Stimulated activated CD8-positive, alpha-beta memory T cell treated with anti-CD3 and anti-CD28 coated beads, Interleukin-4, amount 100 ng/mL, for 24 hours (primary cell): ENCODE results near the gene KERA.
"Not testable (repeated sequence)": the region's sequence is repeated elsewhere in the genome, so short reads cannot be mapped to it uniquely, and the experiment has no call there.

Experiments
- DNase-seq: peaks from one replicate; pipeline ENCODE4 v3.0.0-alpha.2; 2020; ENCODE audit warnings: low read depth

The KERA gene, protein sequence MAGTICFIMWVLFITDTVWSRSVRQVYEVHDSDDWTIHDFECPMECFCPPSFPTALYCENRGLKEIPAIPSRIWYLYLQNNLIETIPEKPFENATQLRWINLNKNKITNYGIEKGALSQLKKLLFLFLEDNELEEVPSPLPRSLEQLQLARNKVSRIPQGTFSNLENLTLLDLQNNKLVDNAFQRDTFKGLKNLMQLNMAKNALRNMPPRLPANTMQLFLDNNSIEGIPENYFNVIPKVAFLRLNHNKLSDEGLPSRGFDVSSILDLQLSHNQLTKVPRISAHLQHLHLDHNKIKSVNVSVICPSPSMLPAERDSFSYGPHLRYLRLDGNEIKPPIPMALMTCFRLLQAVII

DNA sequence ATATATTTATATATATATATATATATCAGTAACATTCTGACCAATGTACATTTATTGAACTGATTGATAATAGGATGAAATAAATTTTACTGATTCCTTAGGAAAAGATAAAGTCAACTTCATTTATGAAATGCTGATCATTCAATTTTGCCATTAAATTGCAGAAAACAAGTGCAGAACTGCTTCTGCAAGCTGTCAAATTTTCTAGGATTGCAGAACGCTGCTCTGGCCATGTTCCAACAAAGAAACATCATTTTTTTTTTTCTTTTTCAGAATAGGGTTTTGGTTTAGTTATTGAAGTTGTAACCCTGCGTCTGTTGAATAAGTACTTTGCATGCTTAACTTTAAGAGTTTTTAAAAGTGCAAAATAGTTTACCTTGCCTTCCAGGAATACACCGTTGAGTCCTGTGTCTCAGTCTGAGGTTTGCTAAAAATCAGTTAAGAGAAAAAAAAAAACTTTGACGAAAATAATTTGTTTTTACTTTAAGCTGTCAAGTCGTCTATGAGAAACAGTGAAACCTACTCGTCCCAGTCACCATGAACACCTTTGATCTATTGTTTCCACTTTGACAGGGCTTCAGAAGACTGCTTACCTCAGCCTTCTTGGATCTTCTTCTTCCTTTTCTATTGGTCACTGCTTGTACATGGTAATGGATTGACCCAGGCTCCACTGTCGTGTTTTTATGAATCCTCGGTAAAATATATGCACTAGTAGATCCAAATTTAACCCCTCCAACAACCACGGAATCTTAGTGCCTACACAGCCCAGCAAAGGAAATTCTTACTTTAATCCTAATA is at the start of gene KERA:
KERA (minus strand) TSS at position 657 of the 798 bp plus-strand sequence. CDS start 1,743 bp downstream, outside the sequence.
- no peak for DNase-seq

DNA sequence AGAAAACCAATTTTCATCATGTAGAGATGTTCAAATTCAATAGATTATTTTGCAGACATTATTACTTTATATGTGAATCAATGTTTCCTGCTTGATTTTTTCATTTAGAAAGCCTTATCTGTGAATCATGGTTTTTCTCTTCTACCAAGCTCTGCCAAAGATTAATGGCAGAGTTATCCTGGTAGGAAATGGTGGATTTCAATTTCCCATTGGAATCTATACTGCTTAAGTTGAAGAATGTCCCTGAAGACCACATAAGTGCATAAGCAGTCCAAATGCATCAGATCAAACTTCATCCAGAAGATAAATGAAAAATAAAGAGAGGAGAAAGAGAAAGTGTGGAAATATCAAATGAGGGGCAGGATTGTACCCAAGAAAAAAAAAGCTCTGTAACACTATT is 48.5 kb upstream of the KERA start:
- DNase-seq = no peak

DNA sequence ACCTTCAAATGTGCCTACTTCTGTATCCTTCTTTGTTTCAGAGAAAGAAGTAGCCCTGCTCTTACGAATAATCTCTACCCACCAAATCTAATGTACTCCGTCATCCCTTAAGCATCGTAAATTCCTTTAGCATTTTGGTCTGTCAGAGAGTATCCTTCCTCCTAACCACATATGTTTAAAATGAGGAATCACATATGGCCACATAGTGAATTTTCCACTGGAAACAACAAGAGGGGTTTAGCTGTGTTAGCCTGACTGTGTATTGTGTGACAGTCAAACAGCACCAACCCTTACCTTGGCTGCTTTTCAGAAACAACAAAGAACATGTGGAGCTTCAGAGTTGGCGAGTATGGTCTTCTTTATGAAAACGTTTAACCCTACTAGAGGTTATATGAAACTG is 48.0 kb upstream of the KERA start:
- DNase-seq = no peak

DNA sequence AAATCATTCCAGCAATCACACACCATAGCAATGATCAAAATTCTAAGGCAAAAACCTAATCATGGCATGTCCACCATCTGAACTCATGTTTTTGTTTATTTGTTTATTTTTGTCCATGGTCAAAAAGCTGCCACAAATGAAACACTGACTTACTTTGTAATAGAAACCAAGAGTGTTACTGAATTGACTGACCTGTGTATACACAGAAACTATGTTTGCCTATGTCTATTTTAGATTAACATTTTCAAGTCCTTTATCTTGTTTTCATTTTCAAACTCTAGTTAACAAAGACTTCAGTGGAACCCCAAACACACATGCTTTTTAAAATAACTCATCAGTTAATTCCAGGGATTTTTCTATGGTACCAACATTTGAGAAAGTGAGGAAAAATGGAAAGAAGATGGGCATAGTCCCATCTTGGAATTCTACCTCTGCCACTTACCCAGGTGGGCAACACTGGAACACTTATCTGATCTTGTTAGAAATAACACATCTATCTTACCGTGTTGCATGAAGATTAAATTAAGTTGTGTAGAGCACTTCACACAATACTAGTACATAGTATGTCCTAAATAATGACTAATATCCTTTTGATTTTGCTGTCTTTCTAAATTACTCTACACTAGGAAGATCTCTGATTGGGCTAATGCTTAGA is 47.1 kb upstream of the KERA start:
- DNase-seq = no peak

DNA sequence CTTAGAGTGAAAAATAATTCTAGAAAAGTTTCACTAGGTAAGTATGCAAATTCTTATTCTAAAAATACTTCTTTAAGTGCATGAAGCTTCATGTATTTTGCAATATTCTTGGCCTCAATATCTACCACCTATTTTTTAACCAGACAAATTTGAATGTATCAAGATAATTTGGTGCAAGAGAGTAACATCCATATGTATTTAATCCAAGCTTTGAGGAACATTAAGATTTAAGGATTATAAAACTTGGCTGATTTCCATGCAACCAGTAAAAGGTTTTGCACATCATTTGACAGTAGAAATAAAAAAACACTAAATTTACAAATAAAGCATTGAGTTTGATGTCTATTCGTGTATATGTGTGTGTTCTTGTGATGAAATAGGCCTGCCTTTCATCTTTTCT is 45.8 kb upstream of the KERA start:
- no peak for DNase-seq

DNA sequence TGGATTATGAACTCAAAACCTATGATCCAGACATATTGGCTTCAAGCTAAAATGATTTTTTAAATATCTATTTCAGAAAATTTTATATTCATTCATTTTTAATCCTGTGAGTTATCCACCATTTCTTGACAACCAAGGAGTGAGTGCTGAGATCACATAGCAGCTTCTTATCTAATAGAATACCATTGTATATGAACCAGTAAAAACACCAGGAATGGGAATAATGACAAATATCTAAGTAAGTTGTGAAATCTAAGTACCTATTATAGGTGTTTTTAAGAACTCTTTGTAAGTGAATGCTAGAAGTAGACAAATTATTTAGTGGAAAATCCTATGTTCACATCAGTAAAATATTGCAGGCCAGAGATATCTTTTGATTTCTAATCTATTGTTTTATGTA is 45.3 kb upstream of the KERA start:
- DNase-seq = no peak

DNA sequence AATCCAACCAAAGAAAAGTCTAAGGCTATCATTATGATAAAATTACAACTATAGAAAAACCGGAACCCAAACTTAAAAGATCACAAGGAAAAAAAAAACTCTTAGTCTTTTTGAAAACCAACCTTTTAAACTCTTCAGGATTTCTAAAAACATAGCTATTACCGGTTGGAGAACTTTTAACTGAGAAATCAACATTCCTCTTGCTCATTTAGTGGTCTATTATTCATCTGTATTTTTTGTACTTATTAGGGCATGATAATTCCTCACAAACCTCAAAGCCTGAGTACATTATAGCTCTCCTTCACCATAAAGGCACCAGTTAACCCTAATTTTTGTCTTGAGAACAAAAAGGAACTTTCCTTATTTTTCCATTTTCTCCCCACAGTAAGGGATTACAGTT is 43.1 kb upstream of the KERA start:
- DNase-seq = no peak

DNA sequence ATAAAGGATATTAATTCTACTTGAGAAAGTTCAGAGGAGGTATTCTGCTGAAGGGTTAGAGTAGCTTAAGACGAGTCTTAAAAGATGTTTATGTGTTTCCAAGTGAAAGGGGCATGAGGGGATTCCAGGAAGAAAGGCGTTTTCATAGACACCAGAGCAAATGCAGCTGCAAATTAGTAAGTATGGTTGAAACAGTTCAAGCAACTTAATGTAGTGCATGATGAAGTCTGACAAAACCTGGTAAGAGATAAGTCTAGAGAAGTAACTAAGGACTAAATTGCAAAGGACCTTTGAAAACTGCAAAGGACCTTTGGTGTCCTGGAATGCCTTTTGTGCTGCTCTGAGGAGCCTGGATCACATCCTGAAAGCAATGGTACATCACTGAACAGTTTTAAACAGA is 42.0 kb upstream of the KERA start:
- no peak for DNase-seq

DNA sequence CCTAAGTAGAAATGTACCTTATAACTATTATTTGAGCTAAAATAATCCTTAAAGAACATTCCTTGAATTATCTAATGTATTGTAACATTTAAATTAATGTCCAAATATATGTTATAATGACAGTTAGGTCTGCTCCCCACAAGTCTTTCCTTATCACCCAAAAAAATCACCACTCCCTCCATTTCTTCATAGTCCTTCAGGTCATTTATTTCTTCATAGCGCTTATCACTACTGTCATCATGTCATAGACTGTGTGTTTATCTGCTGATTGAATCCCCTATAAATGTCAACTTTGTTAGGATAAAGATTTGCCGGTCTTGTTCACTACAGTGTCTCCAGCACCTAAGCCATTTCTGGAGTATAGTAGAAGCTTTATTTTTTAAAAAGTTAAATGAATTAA is 41.5 kb upstream of the KERA start:
- no peak for DNase-seq

DNA sequence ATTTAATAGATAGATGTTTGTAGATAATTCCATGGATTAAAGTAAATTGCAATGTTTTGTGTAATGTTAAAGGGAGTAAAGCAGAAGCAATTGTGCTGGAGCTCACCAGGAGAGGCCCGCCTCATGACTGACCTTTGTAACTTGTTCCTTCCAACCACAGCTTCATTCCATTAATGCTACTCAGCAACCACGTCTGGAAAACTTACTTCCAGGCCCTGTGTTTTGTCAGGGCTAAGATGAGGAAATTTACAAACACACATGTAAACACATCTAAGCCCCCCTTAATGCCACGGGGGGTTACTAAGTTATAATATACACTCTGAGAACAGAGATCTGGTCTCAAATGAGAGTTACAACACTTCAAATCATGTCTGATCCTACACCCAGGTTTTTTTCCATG is 41.1 kb upstream of the KERA start:
- DNase-seq = no peak

DNA sequence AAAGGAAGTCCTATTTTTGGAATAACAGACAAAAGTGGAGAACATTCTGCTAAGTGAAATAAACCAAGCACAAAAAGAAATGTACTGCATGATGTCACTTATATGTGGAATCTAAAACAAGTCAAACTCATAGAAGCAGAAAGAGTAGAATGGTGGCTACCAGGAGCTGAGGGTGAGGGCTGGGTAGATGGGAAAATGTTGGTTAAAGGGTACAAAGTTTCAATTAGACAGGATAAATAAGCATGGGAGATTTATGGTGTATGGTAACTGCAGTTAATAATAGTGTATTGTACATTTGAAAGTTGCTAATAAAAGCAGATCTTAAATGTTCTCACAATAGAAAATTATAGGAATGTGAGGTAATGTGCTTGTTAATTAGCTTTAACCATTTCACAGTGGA is 40.6 kb upstream of the KERA start:
- no peak for DNase-seq

DNA sequence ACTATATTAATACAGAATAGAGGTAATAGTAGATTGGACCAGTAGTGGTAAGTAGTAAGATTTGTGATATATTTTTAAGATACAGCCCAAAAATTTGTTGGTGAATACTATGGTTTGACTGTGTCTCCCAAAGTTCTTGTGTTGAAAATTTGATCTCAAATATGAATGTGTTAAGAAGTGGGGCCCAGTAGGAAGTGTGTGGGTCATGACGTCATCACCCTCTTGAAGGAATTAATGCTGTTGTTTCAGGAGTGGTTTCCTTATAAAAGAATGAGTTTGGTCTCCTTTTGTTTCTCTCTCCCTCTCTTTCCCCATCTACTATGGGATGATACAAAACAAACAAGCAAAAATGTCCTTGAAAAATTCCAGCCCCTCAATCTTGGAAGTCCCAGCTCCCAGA is 37.1 kb upstream of the KERA start:
- DNase-seq = no peak

DNA sequence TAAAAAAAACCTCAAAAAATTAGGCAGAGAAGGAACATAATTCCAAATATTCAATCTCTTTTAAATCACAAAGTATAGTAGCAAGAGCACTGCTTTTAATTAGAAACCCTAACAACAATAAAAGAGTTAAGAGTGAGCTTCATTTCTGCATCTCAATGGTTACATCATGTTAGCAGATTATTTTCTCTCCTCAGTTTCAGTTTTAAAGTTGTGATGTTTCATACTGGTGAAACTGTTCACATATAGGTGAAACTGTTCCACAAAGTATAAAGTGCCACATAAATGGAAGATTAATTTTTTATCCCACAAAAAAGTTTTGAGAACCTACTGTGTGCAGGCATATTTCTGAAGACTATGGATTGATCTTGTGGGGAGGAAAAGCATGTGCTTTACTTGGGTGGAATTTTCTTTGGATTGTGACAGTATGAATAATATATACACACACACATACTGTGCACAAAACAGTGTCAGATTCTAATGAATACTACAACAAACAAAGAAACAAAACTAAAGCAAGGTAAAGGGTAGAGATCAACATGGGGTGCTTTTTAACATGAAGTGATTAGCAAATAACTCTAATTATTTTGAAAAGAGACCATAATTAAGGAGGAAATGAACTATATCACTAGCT is 36.3 kb upstream of the KERA start:
- DNase-seq = no peak

DNA sequence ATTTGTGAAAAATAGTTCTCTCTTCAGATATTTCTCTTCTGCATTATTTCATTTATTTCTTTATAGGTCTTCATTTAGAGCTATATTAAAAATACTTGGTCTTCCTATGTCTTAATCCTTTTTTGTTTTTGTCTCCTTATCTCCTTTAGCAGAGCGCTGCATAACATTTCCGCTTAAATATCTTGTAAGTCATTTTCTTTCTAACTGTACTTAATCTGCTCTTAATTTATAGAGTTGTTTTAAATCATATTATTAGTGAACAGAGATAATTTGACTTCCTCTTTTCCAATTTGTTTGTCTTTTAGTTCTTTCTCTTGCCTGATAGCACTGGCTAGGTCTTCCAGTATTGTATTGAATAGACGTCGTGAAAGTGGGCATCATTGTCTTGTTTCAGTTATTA is 35.5 kb upstream of the KERA start:
- no peak for DNase-seq

DNA sequence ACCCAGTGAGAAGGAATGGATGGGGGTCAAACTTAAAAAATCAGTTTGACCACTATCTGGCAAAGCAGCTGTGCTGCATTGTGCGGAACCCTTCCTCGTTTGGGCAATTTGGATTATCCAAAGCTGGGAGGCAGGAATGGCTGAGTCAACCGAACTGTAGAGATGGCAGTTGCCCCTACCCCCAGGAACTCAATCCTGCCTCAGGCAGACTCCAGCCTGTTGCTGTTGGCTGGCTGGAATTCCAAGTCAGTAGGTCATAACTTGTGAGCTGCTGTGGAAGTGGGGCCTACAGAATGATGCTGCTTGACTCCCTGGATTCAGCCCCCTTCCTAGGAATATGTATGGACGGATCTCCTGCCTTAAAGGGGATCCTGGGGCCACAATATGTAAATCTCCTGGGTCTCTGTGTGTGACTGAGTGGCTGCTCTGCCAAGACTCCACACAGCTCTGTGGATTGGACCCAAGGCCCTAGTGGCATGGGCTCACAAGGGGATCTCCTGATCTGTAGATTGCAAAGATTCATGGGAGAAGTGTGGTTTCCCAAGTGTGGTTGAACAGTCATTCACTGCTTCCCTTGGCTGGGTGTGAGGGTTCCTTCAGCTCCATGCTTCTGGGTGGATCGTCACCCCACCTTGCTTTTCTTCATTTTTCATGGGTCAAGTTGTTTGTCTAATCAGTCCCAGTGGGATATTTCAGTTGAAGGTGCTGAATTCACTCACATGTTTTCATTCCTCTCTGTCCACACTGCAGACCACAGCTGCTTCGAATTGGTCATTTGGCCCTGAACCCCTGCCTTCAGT is 34.3 kb upstream of the KERA start:
- no peak for DNase-seq

DNA sequence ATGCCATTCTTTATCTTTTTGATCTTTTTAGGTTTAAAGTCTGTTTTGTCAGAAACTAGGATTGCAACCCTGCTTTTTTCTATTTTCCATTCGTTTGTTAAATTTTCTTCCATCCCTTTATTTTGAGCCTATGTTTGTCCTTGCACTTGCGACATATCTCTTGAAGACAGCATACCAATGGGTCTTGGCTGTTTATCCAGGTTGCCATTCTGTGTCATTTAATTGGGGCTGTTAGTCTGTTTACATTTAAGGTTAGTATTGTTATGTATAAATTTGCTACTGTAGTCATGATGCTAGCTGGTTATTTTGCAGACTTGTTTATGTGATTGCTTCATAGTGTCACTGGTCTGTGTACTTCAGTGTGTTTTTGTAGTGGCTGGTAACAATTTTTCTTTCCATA is 32.1 kb upstream of the KERA start:
- DNase-seq = not testable (repeated sequence)

DNA sequence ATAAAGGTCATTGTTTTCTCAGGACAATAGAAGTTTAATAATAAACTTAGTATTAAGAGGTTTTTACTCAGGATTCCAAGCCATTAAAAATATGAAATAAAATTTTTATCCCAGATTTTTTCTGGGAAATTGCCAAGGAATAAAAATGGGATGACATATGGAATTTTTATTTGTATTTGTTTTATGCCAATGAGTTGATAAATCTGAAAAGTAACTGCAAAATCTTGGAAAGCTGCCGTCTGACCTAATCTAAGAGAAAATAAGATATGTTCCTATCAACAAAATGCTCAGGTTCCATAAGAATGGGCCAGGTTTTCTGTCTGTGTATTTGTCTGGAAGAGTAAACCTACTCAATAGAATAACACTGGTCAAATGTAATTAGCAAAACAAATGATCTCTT is 22.2 kb upstream of the KERA start:
- DNase-seq = no peak

DNA sequence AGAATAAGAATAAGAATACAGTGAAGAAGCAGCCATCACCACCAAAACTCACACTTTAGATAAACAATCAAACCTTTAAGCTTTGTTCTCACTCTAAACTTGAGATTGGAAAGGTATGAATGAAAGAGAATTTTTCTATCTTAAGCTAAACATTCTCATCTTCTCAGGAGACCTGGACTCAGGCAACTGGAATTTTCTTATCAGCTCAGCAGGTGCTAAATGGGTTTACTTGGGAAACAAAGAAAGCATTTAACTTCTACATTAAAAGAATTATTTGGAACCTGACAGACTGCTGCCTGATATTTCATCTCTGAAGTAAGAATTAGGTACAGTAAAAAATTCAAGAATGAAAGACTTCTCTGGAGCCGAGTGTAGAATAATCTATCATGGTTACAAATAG is 20.7 kb upstream of the KERA start:
- DNase-seq = no peak

DNA sequence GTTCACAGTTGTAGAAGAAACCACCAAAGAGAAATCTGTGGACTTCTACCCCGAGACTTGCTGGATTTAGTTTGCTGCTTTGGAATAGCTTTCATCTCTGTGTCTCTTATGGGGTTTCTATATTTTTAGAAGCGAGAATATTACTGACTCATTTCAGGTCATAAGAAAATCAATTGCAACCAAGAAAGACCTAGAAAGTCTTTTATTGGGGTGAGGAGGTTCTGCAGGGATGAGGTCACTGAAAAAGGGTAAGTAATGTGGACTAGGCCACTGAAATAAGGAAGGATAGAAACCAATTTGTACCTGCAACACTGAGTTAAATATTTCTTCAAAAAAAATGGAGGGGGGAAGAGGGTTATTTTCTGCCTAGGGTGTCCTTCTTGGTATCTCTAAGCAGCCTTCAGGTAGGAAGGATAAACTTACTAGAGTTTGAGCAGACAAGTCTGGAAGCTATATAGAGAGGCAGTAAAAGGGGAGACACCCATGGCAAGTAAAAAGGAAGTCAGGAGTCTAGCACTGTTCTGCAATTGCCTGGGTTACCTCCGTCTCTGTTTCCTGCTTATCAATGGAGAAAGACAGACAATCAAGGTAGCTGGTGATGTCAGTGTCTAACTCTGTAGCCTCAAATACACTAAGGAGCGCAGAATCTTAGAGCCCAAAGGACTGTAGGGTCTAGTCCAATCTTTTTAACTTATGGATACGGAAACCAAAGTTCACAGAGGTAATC is 19.6 kb upstream of the KERA start:
- DNase-seq = no peak

DNA sequence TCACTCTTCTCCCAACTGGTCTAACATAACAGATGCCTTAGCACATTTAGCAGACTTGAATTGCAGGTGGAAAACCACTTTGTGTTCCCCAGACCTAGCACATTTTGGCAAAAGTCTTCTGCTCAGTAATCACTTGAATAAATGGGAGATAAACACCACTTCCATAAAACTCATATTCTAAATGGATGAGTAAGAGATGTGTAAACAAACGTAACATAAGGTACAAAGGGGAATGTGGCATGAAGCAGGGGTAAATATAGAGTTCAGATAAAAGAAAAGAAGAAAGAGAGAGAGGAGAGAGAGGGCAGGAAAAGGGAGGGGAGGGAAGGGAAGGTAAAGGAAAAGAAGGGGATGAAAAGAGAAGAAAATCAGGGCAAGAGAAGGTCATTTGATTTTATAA is 17.0 kb upstream of the KERA start:
- no peak for DNase-seq

DNA sequence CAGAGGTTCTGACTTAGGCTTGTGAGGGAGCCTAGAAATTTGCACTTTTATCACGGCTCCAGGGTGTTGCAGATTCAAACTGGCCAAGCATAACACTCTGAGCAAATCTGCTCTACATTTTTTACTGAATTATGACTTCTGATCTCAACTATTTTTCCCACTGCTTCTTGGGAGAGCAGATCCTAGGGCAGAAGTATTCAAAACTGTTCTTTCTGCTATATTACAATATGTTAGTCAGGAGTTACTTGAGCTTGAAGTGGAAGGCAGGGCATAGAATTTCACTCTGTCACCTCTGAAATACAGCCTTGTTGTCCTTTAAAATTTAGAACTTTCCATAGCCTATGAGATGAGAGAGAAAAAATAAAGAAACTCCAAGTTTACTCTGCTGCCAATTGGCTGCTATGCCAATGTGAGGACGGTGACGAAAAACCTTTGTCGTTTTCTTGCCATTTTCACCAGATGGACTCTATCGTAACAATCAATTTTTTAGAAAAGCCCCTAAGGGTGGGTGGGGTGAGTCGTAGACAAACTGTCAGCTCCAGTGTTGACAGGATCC is 16.4 kb upstream of the KERA start:
- no peak for DNase-seq
